T-helper 1 cell treated with Interleukin-12 subunit alpha and Interleukin-12 subunit beta and Interleukin-4 antibody, amounts not matched to agents 30 μg/mL and 1 μg/mL, for 36 hours (primary cell): ENCODE results near the gene KNDC1.

ENCODE experiments used
- H3K27ac Mint-ChIP-seq: one replicate; pipeline ENCODE4 v1.8.0; 2021; ENCODE audit warnings: mild to moderate bottlenecking, mixed read lengths
- H3K27me3 Mint-ChIP-seq: one replicate; pipeline ENCODE4 v1.8.0; 2021; ENCODE audit warnings: low read depth, mixed read lengths
- H3K36me3 Mint-ChIP-seq: one replicate; pipeline ENCODE4 v1.8.0; 2021; ENCODE audit warnings: low read depth, mixed read lengths
- H3K4me1 Mint-ChIP-seq: one replicate; pipeline ENCODE4 v1.8.0; 2021; ENCODE audit warnings: low read depth, mixed read lengths
- H3K4me3 Mint-ChIP-seq: one replicate; pipeline ENCODE4 v1.8.0; 2021; ENCODE audit warnings: mild to moderate bottlenecking, moderate library complexity, mixed read lengths
- H3K9me3 Mint-ChIP-seq: one replicate; pipeline ENCODE4 v1.8.0; 2021; ENCODE audit warnings: mixed read lengths

Gene KNDC1

DNA sequence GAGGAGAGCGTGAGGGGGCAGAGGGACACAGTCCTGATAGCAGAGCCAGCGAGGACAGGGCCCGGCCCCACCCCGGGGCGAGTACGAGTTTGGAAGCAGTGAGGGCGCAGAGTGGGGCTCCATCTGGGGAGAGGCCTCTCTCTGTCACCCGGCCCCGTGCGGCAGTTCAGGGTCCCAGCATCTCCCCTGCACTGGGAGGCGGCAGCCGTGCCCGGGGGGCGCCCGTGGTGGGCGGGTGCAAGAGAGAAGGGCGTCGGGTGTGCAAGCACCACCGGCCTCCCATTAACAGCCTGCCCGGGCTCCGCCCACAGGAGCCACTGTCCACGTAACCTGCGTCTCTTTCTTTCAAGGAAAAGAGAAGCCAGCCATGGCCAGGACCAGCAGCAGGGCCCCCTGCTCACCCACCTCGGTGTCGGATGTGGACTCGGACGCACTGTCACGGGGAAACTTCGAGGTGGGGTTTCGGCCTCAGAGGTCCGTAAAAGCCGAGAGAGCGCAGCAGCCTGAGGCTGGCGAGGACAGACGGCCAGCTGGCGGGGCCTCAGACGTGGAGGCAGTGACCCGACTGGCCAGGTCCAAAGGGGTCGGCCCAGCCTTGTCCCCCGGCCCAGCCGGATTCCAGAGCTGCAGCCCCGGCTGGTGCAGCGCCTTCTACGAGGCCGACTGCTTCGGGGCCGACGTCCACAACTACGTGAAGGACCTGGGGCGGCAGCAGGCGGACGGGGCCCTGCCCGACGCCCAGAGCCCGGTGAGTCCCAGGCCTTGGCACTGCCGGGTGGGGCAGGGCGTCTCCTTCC is 41.3 kb downstream of the KNDC1 start:
- Mint-ChIP-seq H3K4me3 (no peak overlapping the region), H3K4me1 (no peaks in the 10 kb centered on the region), H3K36me3 (no peaks in the 10 kb centered on the region), H3K27ac (no peak overlapping the region), H3K27me3 (no peaks in the 10 kb centered on the region), H3K9me3 (no peaks in the 10 kb centered on the region)

- H3K4me3 Mint-ChIP-seq = no peak overlapping the region
- H3K27ac Mint-ChIP-seq = no peak overlapping the region
- H3K4me1 Mint-ChIP-seq = no peaks in the 10 kb centered on the region
- no peaks in the 10 kb centered on the region for H3K27me3 Mint-ChIP-seq
- H3K9me3 Mint-ChIP-seq = no peaks in the 10 kb centered on the region
- no peaks in the 10 kb centered on the region for H3K36me3 Mint-ChIP-seq
These were observed 42.1 kb downstream of the KNDC1 start for GRCh38 chr10:133201948-133202725.

GRCh38 chr10:133202778-133203651 is 43.0 kb downstream of the KNDC1 start:
- Mint-ChIP-seq H3K36me3 (no peaks in the 10 kb centered on the region), H3K27ac (no peak overlapping the region), H3K4me3 (no peak overlapping the region), H3K27me3 (no peaks in the 10 kb centered on the region), H3K9me3 (no peaks in the 10 kb centered on the region), H3K4me1 (no peaks in the 10 kb centered on the region)

DNA sequence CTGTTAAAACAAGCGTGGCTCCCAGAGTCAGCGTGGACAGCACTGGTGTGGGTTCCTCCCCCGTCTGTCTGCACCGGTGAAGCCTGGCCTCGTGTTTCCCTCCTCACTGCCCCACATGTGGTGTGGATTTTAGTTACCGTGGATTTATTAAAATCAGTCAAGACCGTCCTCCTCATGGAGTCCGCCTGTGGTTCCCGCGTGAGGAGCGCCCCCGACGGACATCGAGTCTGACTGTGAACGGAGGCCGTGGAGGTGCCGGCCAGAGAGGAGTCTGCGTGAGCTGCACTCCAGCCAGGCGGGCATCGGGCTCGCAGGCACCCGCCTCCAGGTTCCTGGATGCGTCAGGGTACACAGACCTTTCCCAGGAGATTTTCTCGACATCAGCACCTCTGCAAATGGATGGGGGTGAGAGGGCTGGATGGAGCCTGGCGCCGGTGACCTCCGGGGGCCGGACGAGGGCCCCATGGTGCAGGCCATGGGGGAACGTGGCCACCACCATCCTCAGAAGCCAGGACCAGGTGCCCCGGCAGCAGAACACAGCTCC is 43.7 kb downstream of the KNDC1 start:
- Mint-ChIP-seq H3K27me3 (no peaks in the 10 kb centered on the region), H3K4me3 (no peak overlapping the region), H3K4me1 (no peaks in the 10 kb centered on the region), H3K36me3 (no peaks in the 10 kb centered on the region), H3K27ac (no peak overlapping the region), H3K9me3 (no peaks in the 10 kb centered on the region)

DNA sequence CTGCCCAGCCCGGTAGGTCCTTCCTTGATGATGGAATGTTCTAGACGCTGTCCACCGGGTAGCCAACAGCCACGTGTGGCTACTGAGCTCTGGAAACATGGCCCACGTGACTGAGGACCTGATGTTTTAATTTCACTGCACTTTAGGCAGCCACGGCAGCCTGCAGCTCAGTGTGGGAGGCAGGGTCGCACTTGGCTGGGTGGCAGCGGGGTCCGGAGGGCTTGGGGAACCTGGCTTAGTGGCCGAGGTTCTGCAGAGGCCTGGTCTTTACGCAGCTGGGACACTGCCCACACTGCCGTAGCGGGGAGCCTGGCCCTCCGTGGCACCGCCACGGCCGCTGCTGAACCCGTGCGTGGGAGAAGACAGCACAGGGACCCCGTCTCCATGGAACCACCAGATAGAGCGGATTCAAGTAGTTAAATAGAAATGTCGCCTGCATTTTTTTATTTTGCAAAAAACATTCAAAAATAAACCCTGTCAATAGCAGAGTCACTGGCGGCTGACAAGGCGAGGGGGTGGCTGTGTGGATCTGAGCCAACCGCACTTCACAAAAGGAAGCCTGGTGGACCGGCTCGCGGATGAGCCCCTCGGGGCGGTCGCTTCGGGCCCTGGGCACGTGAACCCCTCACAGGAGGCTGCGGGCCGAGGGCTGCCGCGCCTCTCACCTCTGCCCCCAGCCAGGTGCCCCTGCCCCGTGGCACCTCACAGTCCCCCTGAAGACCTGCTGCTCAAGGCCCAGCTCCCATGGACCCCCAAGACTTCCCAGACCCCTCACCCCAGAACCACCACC is 44.4 kb downstream of the KNDC1 start:
- Mint-ChIP-seq H3K36me3 (no peaks in the 10 kb centered on the region), H3K4me1 (no peaks in the 10 kb centered on the region), H3K27me3 (no peaks in the 10 kb centered on the region), H3K4me3 (no peak overlapping the region), H3K27ac (no peak overlapping the region), H3K9me3 (no peaks in the 10 kb centered on the region)

DNA sequence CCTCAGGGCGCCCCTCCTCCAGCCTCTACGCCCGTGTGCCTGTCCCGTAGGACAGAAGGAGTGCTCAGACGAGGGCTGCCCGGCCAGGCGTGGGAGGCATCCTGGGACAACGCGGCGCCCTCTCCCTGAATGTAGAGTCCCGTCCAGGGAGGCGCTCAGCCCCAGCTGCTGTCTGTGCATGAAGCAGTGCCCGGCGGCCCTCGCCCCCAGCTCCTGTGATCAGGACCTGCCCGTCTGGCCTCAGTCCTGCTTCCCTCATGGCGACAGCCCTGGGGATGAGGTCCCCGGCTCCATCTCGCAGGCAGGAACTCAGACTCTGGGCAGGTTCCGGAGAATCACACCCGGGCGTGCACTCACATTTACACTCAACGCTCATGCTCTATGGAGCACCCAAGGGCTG is 45.1 kb downstream of the KNDC1 start:
- no peak overlapping the region for H3K4me3 Mint-ChIP-seq
- H3K27me3 Mint-ChIP-seq = no peaks in the 10 kb centered on the region
- no peaks in the 10 kb centered on the region for H3K9me3 Mint-ChIP-seq
- no peaks in the 10 kb centered on the region for H3K36me3 Mint-ChIP-seq
- H3K4me1 Mint-ChIP-seq = no peaks in the 10 kb centered on the region
- H3K27ac Mint-ChIP-seq = no peak overlapping the region

DNA sequence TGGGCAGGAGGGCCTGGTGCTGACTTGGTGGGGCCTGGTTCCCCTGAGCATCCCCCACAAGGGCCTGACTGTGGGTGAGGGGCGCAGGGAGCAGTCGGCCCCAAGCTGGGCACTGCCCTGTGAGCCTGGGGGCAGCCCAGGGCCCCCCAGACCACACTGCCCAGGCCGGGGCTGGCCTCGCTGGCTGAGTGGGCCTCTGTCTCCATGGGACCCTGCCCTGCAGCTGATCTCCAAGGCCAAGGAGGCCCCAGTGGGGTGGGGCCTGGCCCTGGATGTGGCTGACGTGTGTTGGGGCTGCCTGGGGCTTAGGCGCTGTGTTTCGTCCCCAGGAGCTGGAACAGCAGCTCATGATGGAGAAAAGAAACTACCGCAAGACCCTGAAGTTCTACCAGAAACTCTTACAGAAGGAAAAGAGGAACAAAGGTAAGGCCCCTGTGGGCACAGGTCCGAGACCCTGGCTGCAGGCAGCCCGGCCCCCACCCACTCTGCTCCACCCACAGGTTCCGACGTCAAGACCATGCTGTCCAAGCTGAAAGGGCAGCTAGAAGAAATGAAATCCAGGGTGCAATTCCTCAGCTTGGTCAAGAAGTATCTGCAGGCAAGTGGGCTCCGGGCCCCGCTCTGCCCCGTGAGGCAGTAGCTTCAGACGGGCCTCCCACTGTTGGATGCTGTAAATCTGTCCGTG is 46.5 kb downstream of the KNDC1 start:
- H3K27me3 Mint-ChIP-seq = no peaks in the 10 kb centered on the region
- H3K9me3 Mint-ChIP-seq = no peaks in the 10 kb centered on the region
- H3K4me3 Mint-ChIP-seq = no peak overlapping the region
- no peaks in the 10 kb centered on the region for H3K36me3 Mint-ChIP-seq
- H3K4me1 Mint-ChIP-seq = peaks cover 2% of the 10 kb centered on the region
- H3K27ac Mint-ChIP-seq = no peak overlapping the region

DNA sequence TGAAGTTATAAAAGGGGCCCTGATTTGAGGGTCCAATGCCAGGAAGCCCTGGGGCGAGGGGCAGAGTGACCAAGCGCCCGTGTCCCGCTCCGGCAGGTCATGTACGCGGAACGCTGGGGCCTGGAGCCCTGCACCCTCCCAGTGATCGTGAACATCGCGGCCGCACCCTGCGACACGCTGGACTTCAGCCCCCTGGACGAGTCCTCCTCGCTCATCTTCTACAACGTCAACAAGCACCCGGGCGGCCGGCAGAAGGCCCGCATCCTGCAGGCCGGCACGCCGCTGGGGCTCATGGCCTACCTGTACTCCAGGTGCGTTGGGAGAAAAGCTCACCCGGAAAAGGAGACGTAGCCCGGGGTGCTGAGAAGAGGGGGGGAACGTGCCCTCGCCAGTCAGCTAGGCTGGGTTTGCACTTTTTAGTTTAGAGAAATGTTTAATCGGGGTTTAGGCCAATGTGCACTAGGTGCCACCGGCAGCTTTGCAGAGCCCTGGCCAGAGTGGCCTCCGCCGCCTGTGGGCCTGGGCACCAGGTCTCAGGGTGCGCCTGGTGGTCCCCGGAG is 47.1 kb downstream of the KNDC1 start:
- Mint-ChIP-seq H3K27ac (no peak overlapping the region), H3K27me3 (no peaks in the 10 kb centered on the region), H3K4me1 (peaks cover 2% of the 10 kb centered on the region), H3K36me3 (no peaks in the 10 kb centered on the region), H3K4me3 (no peak overlapping the region), H3K9me3 (no peaks in the 10 kb centered on the region)

- no peaks in the 10 kb centered on the region for H3K27me3 Mint-ChIP-seq
- peaks cover 2% of the 10 kb centered on the region for H3K4me1 Mint-ChIP-seq
- no peaks in the 10 kb centered on the region for H3K9me3 Mint-ChIP-seq
- H3K36me3 Mint-ChIP-seq = no peaks in the 10 kb centered on the region
- H3K27ac Mint-ChIP-seq = no peak overlapping the region
- no peak overlapping the region for H3K4me3 Mint-ChIP-seq
These were observed 47.6 kb downstream of the KNDC1 start for GRCh38 chr10:133207627-133208026.

- Mint-ChIP-seq H3K27me3 (no peaks in the 10 kb centered on the region), H3K27ac (no peak overlapping the region), H3K9me3 (no peaks in the 10 kb centered on the region), H3K4me1 (peaks cover 2% of the 10 kb centered on the region), H3K4me3 (no peak overlapping the region), H3K36me3 (no peaks in the 10 kb centered on the region)
These were observed 48.4 kb downstream of the KNDC1 start for GRCh38 chr10:133208466-133208865.

- Mint-ChIP-seq H3K27ac (no peak overlapping the region), H3K9me3 (no peaks in the 10 kb centered on the region), H3K4me3 (no peak overlapping the region), H3K36me3 (no peaks in the 10 kb centered on the region), H3K4me1 (peaks cover 2% of the 10 kb centered on the region), H3K27me3 (no peaks in the 10 kb centered on the region)
These were observed 49.1 kb downstream of the KNDC1 start for GRCh38 chr10:133209117-133209516.

DNA sequence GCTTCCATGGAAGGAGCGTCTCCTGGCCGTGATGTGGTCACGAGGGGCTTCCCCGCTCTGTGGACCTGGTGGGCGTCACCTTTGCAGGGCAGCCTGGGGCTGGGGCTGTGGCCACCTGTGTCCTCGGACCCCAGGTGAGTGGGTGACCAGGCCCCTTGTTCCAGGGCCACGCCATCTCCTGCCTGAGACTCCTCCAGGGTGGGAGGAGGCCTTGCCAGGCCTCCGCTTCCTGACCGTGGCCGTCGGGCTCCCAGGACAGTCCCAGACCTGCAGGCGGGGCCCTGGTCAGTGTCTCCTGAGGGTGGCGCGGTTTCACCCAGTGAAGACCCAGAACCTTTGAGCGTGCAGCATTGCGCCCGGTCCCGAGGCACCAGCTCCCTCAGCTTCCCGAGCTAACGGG is 49.6 kb downstream of the KNDC1 start:
- Mint-ChIP-seq H3K27ac (no peak overlapping the region), H3K4me3 (no peak overlapping the region), H3K36me3 (no peaks in the 10 kb centered on the region), H3K27me3 (no peaks in the 10 kb centered on the region), H3K9me3 (no peaks in the 10 kb centered on the region), H3K4me1 (peaks cover 2% of the 10 kb centered on the region)
